ENCODE data around the gene ACLY. TPM values are rescaled to one million over a fixed set of nuclear protein-coding genes. Genes with fewer than 3 reads are reported as not detected.

The ACLY gene
- total and polyA plus RNA-seq, 10 of the 15 experiments (the other 5 are each of a cell fraction or from before 2014, with no cell fraction given) = 32.6 to 224 (median 114) TPM

DNA sequence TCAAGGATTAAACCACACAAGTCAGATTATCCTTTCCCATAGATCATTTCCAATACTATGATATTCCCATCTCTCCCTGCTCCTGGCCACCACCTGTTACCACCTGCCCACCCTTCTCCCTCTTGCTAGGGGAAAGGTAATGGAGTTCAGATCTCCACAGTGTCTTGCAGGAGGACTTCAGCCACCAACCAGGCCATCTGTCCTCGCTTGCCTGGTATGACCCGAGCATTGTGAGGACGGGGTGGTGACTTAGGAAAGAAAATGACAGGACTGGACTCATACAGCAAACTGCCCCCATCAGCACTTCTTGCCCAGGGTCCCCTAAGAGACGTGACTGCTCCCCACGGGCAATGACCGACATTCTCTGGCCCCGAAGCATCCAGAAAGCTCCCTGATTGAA is 95.2 kb downstream of the ACLY start:
- in situ Hi-C loops (cut with MboI) = no loop called here
- H2AFZ ChIP-seq (ENCODE audit: control insufficient read depth, low read depth, low read length) = no peak overlapping the region
- DNase-seq (ENCODE audit: low read depth, low spot score) (no peak), FAIRE-seq (no peak), ATAC-seq (no peak)
- peaks cover 0 to 3% of the 10 kb centered on the region in 2 experiments; a peak in 1 of 4 replicates for H3K36me3 ChIP-seq (ENCODE audit: control insufficient read depth in 2 of 2, insufficient read depth in 2 of 2, low read length in 1 of 2)
- no TSS peak for BruUV-seq (replicated peaks)
- intact Hi-C loops (cut with micrococcal nuclease; ENCODE audit: unreplicated experiment) = no loop called here
- no peak overlapping the region for H3K4me2 ChIP-seq (ENCODE audit: control insufficient read depth, insufficient read depth)
- ChIA-PET POLR2A (no interaction called here), SMC1A (ENCODE audit: uncharacterized antibody, unreplicated experiment) (no interaction called here), RAD21 (ENCODE audit: unreplicated experiment) (no interaction called here), CTCF (no interaction called here)
- WGBS (ENCODE audit: insufficient coverage, insufficient replicate concordance, low lambda C conversion rate, missing lambda C conversion rate) = 86% methylated on average over 7 of the region's 7 CpGs
- no peak overlapping the region for H3K4me3 ChIP-seq
- no peak for TF ChIP-seq EGR1 (IDR thresholded peaks at IDR 0.05; ENCODE audit: borderline replicate concordance in 1 of 2, low read depth in 2 of 2, low read length in 2 of 2)
- peak; percentile 29; the same call in 1 of the 2 replicates for TF ChIP-seq POLR2A (IDR thresholded peaks at IDR 0.05; ENCODE audit: low read depth, low read length)
- no peak for TF ChIP-seq HDGF (IDR thresholded peaks at IDR 0.05)
- peaks cover 6% of the 10 kb centered on the region for H3K4me1 ChIP-seq (ENCODE audit: control insufficient read depth, insufficient read depth, low read length)
- no peaks in the 10 kb centered on the region for H3K9me3 ChIP-seq (replicated peaks; ENCODE audit: control insufficient read depth, insufficient read depth, low read length)
- H3K27ac ChIP-seq (ENCODE audit: control insufficient read depth, insufficient read depth) = no peak overlapping the region
- no peaks in the 10 kb centered on the region for H3K79me2 ChIP-seq (ENCODE audit: control insufficient read depth, insufficient read depth, low read length)
- H3K9ac ChIP-seq (ENCODE audit: control insufficient read depth, insufficient read depth, low read length) = no peak overlapping the region
- no peaks in the 10 kb centered on the region for H4K20me1 ChIP-seq (ENCODE audit: control insufficient read depth, insufficient read depth)
- no peaks in the 10 kb centered on the region for H3K27me3 ChIP-seq (replicated peaks in 1 of 2; ENCODE audit: control insufficient read depth in 2 of 2, insufficient read depth in 2 of 2, low read length in 1 of 2)

DNA sequence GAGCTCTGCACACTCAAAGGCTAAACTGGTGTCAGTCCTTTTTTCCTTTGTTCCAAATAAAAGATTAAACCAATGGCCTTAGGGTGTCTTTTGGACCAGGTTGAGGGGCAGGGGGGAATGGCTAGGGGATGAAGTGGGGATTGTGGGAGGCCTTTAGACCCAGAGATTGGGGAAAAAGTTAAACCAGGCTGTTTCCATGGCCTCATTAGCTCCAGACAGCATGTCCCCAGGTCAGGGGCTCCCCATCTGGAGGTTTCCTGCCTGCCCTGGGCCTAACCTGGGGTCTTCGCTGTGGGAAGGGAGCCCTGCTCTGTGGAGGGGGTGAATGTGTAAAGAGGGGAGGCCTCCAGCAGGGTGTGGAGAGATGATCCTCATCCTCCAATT is 95.6 kb downstream of the ACLY start:
- no peak overlapping the region for H3K9ac ChIP-seq (ENCODE audit: control insufficient read depth, insufficient read depth, low read length)
- H3K9me3 ChIP-seq (replicated peaks; ENCODE audit: control insufficient read depth, insufficient read depth, low read length) = no peaks in the 10 kb centered on the region
- no peak overlapping the region for H3K27ac ChIP-seq (ENCODE audit: control insufficient read depth, insufficient read depth)
- no peak overlapping the region for H2AFZ ChIP-seq (ENCODE audit: control insufficient read depth, low read depth, low read length)
- H3K4me3 ChIP-seq = no peak overlapping the region
- no peaks in the 10 kb centered on the region for H3K79me2 ChIP-seq (ENCODE audit: control insufficient read depth, insufficient read depth, low read length)
- H3K4me2 ChIP-seq (ENCODE audit: control insufficient read depth, insufficient read depth) = no peak overlapping the region
- DNase-seq (ENCODE audit: low read depth, low spot score) = no peak
- SMC1A ChIA-PET (ENCODE audit: uncharacterized antibody, unreplicated experiment) = no interaction called here
- H4K20me1 ChIP-seq (ENCODE audit: control insufficient read depth, insufficient read depth) = no peaks in the 10 kb centered on the region
- peaks cover 9% of the 10 kb centered on the region for H3K4me1 ChIP-seq (ENCODE audit: control insufficient read depth, insufficient read depth, low read length)
- POLR2A ChIA-PET = no interaction called here
- no peak for TF ChIP-seq MYB (IDR thresholded peaks at IDR 0.05; ENCODE audit: borderline replicate concordance, low read depth, low read length)
- TF ChIP-seq, protein P1, sequence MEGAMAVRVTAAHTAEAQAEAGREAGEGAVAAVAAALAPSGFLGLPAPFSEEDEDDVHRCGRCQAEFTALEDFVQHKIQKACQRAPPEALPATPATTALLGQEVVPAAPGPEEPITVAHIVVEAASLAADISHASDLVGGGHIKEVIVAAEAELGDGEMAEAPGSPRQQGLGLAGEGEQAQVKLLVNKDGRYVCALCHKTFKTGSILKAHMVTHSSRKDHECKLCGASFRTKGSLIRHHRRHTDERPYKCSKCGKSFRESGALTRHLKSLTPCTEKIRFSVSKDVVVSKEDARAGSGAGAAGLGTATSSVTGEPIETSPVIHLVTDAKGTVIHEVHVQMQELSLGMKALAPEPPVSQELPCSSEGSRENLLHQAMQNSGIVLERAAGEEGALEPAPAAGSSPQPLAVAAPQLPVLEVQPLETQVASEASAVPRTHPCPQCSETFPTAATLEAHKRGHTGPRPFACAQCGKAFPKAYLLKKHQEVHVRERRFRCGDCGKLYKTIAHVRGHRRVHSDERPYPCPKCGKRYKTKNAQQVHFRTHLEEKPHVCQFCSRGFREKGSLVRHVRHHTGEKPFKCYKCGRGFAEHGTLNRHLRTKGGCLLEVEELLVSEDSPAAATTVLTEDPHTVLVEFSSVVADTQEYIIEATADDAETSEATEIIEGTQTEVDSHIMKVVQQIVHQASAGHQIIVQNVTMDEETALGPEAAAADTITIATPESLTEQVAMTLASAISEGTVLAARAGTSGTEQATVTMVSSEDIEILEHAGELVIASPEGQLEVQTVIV (IDR thresholded peaks at IDR 0.05; ENCODE audit: borderline replicate concordance, partially characterized antibody) = no peak
- TF ChIP-seq, protein P2, sequence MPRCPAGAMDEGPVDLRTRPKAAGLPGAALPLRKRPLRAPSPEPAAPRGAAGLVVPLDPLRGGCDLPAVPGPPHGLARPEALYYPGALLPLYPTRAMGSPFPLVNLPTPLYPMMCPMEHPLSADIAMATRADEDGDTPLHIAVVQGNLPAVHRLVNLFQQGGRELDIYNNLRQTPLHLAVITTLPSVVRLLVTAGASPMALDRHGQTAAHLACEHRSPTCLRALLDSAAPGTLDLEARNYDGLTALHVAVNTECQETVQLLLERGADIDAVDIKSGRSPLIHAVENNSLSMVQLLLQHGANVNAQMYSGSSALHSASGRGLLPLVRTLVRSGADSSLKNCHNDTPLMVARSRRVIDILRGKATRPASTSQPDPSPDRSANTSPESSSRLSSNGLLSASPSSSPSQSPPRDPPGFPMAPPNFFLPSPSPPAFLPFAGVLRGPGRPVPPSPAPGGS (IDR thresholded peaks at IDR 0.05; ENCODE audit: borderline replicate concordance, insufficient read depth, low read depth, low read length, poor library complexity, severe bottlenecking) = no peak
- TF ChIP-seq EZH2 (IDR thresholded peaks at IDR 0.05; ENCODE audit: borderline replicate concordance, control insufficient read depth, low read depth, low read length) = no peak
- TF ChIP-seq, protein P3, sequence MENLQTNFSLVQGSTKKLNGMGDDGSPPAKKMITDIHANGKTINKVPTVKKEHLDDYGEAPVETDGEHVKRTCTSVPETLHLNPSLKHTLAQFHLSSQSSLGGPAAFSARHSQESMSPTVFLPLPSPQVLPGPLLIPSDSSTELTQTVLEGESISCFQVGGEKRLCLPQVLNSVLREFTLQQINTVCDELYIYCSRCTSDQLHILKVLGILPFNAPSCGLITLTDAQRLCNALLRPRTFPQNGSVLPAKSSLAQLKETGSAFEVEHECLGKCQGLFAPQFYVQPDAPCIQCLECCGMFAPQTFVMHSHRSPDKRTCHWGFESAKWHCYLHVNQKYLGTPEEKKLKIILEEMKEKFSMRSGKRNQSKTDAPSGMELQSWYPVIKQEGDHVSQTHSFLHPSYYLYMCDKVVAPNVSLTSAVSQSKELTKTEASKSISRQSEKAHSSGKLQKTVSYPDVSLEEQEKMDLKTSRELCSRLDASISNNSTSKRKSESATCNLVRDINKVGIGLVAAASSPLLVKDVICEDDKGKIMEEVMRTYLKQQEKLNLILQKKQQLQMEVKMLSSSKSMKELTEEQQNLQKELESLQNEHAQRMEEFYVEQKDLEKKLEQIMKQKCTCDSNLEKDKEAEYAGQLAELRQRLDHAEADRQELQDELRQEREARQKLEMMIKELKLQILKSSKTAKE (IDR thresholded peaks at IDR 0.05; ENCODE audit: low read depth, poor library complexity, severe bottlenecking) = no peak
- TF ChIP-seq, protein P4, sequence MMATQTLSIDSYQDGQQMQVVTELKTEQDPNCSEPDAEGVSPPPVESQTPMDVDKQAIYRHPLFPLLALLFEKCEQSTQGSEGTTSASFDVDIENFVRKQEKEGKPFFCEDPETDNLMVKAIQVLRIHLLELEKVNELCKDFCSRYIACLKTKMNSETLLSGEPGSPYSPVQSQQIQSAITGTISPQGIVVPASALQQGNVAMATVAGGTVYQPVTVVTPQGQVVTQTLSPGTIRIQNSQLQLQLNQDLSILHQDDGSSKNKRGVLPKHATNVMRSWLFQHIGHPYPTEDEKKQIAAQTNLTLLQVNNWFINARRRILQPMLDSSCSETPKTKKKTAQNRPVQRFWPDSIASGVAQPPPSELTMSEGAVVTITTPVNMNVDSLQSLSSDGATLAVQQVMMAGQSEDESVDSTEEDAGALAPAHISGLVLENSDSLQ (IDR thresholded peaks at IDR 0.05) = no peak
- no peak for TF ChIP-seq JUNB (IDR thresholded peaks at IDR 0.05)
- ATAC-seq = no peak
- intact Hi-C loops (cut with micrococcal nuclease; ENCODE audit: unreplicated experiment) (no loop called here), in situ Hi-C loops (cut with MboI) (no loop called here)
- RAD21 ChIA-PET (ENCODE audit: unreplicated experiment) = no interaction called here
- BruUV-seq (replicated peaks) = no TSS peak
- peaks cover 0 to 3% of the 10 kb centered on the region in 2 experiments; a peak in 1 of 4 replicates for H3K36me3 ChIP-seq (ENCODE audit: control insufficient read depth in 2 of 2, insufficient read depth in 2 of 2, low read length in 1 of 2)
- CTCF ChIA-PET = no interaction called here
- 100% methylated on average over 1 of the region's 1 CpG for WGBS (ENCODE audit: insufficient coverage, insufficient replicate concordance, low lambda C conversion rate, missing lambda C conversion rate)
- no peaks in the 10 kb centered on the region for H3K27me3 ChIP-seq (replicated peaks in 1 of 2; ENCODE audit: control insufficient read depth in 2 of 2, insufficient read depth in 2 of 2, low read length in 1 of 2)
- no peak for FAIRE-seq

Data from GM12878 (cell line).